OCI-LY3 (cell line): Measurements from ENCODE around the gene CSH1.

Experiments used
- H2AFZ ChIP-seq: fragments of 200-600, 300-600 bp; shearing (Covaris generic); 2 replicates; pipeline ENCODE4 v1.6.0; 2014; ENCODE audit warnings: antibody characterized with exemption, low read depth, low read length
- H3K27ac ChIP-seq: fragments of 200-600, 300-600 bp; sonication (generic); 2 replicates; pipeline ENCODE4 v1.5.1; 2014; ENCODE audit warnings: mild to moderate bottlenecking, low read length, moderate library complexity, mixed read lengths
- H3K27me3 ChIP-seq: fragments of 200-600, 300-600 bp; sonication (generic); 2 replicates; pipeline ENCODE4 v1.6.1; 2014; ENCODE audit warnings: low read depth, low read length, mixed read lengths
- H3K36me3 ChIP-seq: fragments of 200-600, 300-600 bp; sonication (generic); replicated peaks from 2 replicates; pipeline ENCODE3; 2014; ENCODE audit warnings: low read depth, low read length, mixed read lengths
- H3K4me1 ChIP-seq: fragments of 300-600, 200-600 bp; sonication (generic); 2 replicates; pipeline ENCODE4 v1.6.1; 2014; ENCODE audit warnings: low read length, mixed read lengths
- H3K4me2 ChIP-seq: fragments of 200-600, 300-600 bp; sonication (generic); 2 replicates; pipeline ENCODE4 v1.6.1; 2014; ENCODE audit warnings: low read length, mixed read lengths
- H3K4me3 ChIP-seq: fragments of 300-600, 200-600 bp; sonication (generic); 2 replicates; pipeline ENCODE4 v1.5.1; 2014; ENCODE audit warnings: antibody characterized with exemption, mild to moderate bottlenecking, low read length, moderate library complexity
- H3K79me2 ChIP-seq: fragments of 300-600, 200-600 bp; shearing (Covaris generic); 2 replicates; pipeline ENCODE4 v1.6.1; 2014; ENCODE audit warnings: mild to moderate bottlenecking, low read length, mixed read lengths
- H3K9ac ChIP-seq: fragments of 300-600, 200-600 bp; shearing (Covaris generic); 2 replicates; pipeline ENCODE4 v1.6.0; 2014; ENCODE audit warnings: mild to moderate bottlenecking, low read length, moderate library complexity
- H3K9me3 ChIP-seq: fragments of 200-600, 300-600 bp; shearing (Covaris generic); 2 replicates; pipeline ENCODE4 v1.6.1; 2014; ENCODE audit warnings: low read length, mixed read lengths; ENCODE audit not compliant: insufficient read depth
- H4K20me1 ChIP-seq: fragments of 200-600, 300-600 bp; sonication (generic); 2 replicates; pipeline ENCODE4 v1.6.1; 2016; ENCODE audit warnings: low read length, mixed read lengths; ENCODE audit not compliant: insufficient read depth
- CTCF ChIP-seq: fragments of 200-600, 300-600 bp; sonication (generic); IDR thresholded peaks from 2 replicates; pipeline ENCODE4 v1.5.1; 2014; ENCODE audit warnings: antibody characterized with exemption, low read length, low read depth
- EZH2phosphoT487 ChIP-seq: fragments of 200-600 bp; shearing (Covaris generic); IDR thresholded peaks from 2 replicates; pipeline ENCODE4 v1.6.1; 2018; ENCODE audit warnings: antibody characterized with exemption, mixed run types, low read depth

Gene CSH1

GRCh38 chr17:63942309-63942985 lies 46.1 kb upstream of the CSH1 start:
- Histone ChIP-seq H3K79me2 (no peaks in the 10 kb centered on the region), H3K9me3 (no peaks in the 10 kb centered on the region), H2AFZ (no peak overlapping the region), H3K4me3 (no peak overlapping the region), H3K4me2 (no peak overlapping the region), H3K9ac (no peak overlapping the region), H4K20me1 (no peaks in the 10 kb centered on the region), H3K36me3 (no peaks in the 10 kb centered on the region), H3K27ac (no peak overlapping the region), H3K27me3 (no peaks in the 10 kb centered on the region), H3K4me1 (peaks cover 20% of the 10 kb centered on the region)
- no peak for TF ChIP-seq CTCF
- no peak for TF ChIP-seq EZH2phosphoT487

- no peaks in the 10 kb centered on the region for H3K9me3 ChIP-seq
- H3K4me3 ChIP-seq: no peak overlapping the region
- H2AFZ ChIP-seq: no peak overlapping the region
- H3K27me3 ChIP-seq: no peaks in the 10 kb centered on the region
- no peaks in the 10 kb centered on the region for H4K20me1 ChIP-seq
- no peaks in the 10 kb centered on the region for H3K36me3 ChIP-seq
- no peak for TF ChIP-seq EZH2phosphoT487
- no peaks in the 10 kb centered on the region for H3K79me2 ChIP-seq
- H3K4me2 ChIP-seq: no peak overlapping the region
- H3K9ac ChIP-seq: no peak overlapping the region
- peaks cover 20% of the 10 kb centered on the region for H3K4me1 ChIP-seq
- no peak overlapping the region for H3K27ac ChIP-seq
Measured at GRCh38 chr17:63941751-63942150, 45.4 kb upstream of the CSH1 start.

GRCh38 chr17:63941162-63941561 lies 44.8 kb upstream of the CSH1 start:
- Histone ChIP-seq H3K9ac (no peak overlapping the region), H2AFZ (no peak overlapping the region), H3K27me3 (peaks cover 3% of the 10 kb centered on the region; the same call in 1 of the 2 replicates), H3K4me1 (peaks cover 14% of the 10 kb centered on the region), H4K20me1 (no peaks in the 10 kb centered on the region), H3K27ac (no peak overlapping the region), H3K4me3 (no peak overlapping the region), H3K4me2 (no peak overlapping the region), H3K9me3 (no peaks in the 10 kb centered on the region), H3K36me3 (no peaks in the 10 kb centered on the region), H3K79me2 (no peaks in the 10 kb centered on the region)
- TF ChIP-seq CTCF (no peak), EZH2phosphoT487 (no peak)

- no peak overlapping the region for H3K27ac ChIP-seq
- H3K9ac ChIP-seq: no peak overlapping the region
- H3K79me2 ChIP-seq: no peaks in the 10 kb centered on the region
- H4K20me1 ChIP-seq: no peaks in the 10 kb centered on the region
- peaks cover 8% of the 10 kb centered on the region for H3K4me1 ChIP-seq
- no peak overlapping the region for H3K4me3 ChIP-seq
- H3K4me2 ChIP-seq: no peak overlapping the region
- H2AFZ ChIP-seq: no peak overlapping the region
- no peaks in the 10 kb centered on the region for H3K36me3 ChIP-seq
- H3K9me3 ChIP-seq: no peaks in the 10 kb centered on the region
- TF ChIP-seq CTCF (no peak), EZH2phosphoT487 (no peak)
- peaks cover 5% of the 10 kb centered on the region; the same call in 1 of the 2 replicates for H3K27me3 ChIP-seq
Measured at GRCh38 chr17:63940584-63940983, 44.2 kb upstream of the CSH1 start.
